Smooth muscle cell (in vitro differentiated cells): ENCODE results near the gene ZNF688. TPM values are rescaled to one million over a fixed set of nuclear protein-coding genes. Genes with fewer than 3 reads are reported as not detected.

Experiments used
- DNase-seq: peaks from one replicate; lab custom pipeline; 2025; ENCODE audit not compliant: unreplicated experiment; lab: John Stamatoyannopoulos, UW
- H2AFZ ChIP-seq: fragments of 200-600 bp; sonication (generic); 2 replicates; pipeline ENCODE4 v1.6.0; 2016; ENCODE audit warnings: antibody characterized with exemption, low read depth, mild to moderate bottlenecking
- H3F3A ChIP-seq: fragments of 200-600 bp; sonication (generic); 2 replicates; pipeline ENCODE4 v1.6.0; 2017; ENCODE audit warnings: antibody characterized with exemption, low read depth
- H3K27ac ChIP-seq: fragments of 200-600 bp; sonication (generic); 2 replicates; pipeline ENCODE4 v1.5.1; 2016; ENCODE audit warnings: low read depth, mild to moderate bottlenecking
- H3K27me3 ChIP-seq: fragments of 200-600 bp; sonication (generic); 2 replicates; pipeline ENCODE4 v1.6.1; 2016; ENCODE audit warnings: low read depth, mild to moderate bottlenecking
- H3K36me3 ChIP-seq: fragments of 200-600 bp; sonication (generic); 2 replicates; pipeline ENCODE4 v1.5.1; 2016; ENCODE audit warnings: low read depth
- H3K4me1 ChIP-seq: fragments of 200-600 bp; sonication (generic); 2 replicates; pipeline ENCODE4 v1.5.1; 2016; ENCODE audit warnings: low read depth
- H3K4me2 ChIP-seq: fragments of 200-600 bp; sonication (generic); 2 replicates; pipeline ENCODE4 v1.6.0; 2016; ENCODE audit warnings: mild to moderate bottlenecking
- H3K4me3 ChIP-seq: fragments of 200-600 bp; sonication (generic); 2 replicates; pipeline ENCODE4 v1.5.1; 2016; ENCODE audit warnings: mild to moderate bottlenecking
- H3K79me2 ChIP-seq: fragments of 200-600 bp; sonication (generic); 2 replicates; pipeline ENCODE4 v1.6.0; 2016; ENCODE audit warnings: low read depth, mild to moderate bottlenecking
- H3K9ac ChIP-seq: fragments of 200-600 bp; sonication (generic); 2 replicates; pipeline ENCODE4 v1.6.0; 2016; ENCODE audit warnings: low read depth
- H3K9me3 ChIP-seq: fragments of 200-600 bp; sonication (generic); replicated peaks from 2 replicates; pipeline ENCODE4 v1.5.1; 2016; ENCODE audit warnings: low read depth
- H4K20me1 ChIP-seq: fragments of 200-600 bp; sonication (generic); 2 replicates; pipeline ENCODE4 v1.6.0; 2016; ENCODE audit warnings: low read depth
- WGBS: methylation state at CpG from one replicate; pipeline ENCODE4 v1.1.7; 2016; ENCODE audit warnings: low lambda C conversion rate; 5-methylcytosine and 5-hydroxymethylcytosine counted together
- polyA plus RNA-seq: library from polyadenylated mRNA; unstranded; fragments of >200 nt; fragmentation: Nextera tagmentation; extraction: Ambion mirVana; gene quantifications from 2 replicates; pipeline ENCODE4 v1.2.1, GENCODE V29; 2016
- total RNA-seq: library from RNA; depleted of rRNA; stranded (reverse); fragments of >200 nt; gene quantifications from 2 replicates; pipeline ENCODE4 v1.2.3, GENCODE V29; 2014
- TF ChIP-seq, protein P1 (sequence below): fragments of 200-600 bp; sonication (generic); IDR thresholded peaks from 2 replicates; pipeline ENCODE4 v1.5.1; 2017; ENCODE audit warnings: borderline replicate concordance, mild to moderate bottlenecking, antibody characterized with exemption; ENCODE audit not compliant: insufficient read depth, poor library complexity, severe bottlenecking

Gene ZNF688
- total and polyA plus RNA-seq, 2 experiments from 2014 or later = 6.2 to 16.8 TPM

DNA sequence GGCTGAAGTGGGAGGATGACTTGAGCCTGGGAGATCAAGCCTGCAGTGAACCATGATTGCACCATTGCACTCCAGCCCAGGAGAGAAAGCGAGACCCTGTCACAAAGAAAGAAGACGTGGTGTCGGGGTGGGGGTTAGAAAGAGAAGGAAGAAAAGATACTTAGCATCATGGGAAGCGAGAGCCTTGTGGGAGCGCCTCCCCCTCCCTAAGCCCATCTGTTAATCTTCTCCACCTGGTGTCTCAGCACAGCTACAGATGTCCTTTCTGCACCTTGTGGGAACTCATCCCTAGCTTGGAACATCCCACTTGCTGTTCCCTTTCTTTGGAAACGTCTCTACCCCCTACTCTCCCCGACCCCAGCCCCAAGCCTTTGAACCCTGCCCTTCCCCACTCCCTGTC, 6.0 kb downstream of the ZNF688 start:
- H3K4me2 ChIP-seq = no peak overlapping the region
- H3K9ac ChIP-seq = no peak overlapping the region
- DNase-seq = no peak
- H2AFZ ChIP-seq = no peak overlapping the region
- peaks cover 3% of the 10 kb centered on the region for H3K4me1 ChIP-seq
- H3K9me3 ChIP-seq = no peaks in the 10 kb centered on the region
- H3K27ac ChIP-seq = no peak overlapping the region
- no peaks in the 10 kb centered on the region for H4K20me1 ChIP-seq
- 74% methylated on average over 6 of the region's 7 CpGs for WGBS
- H3K4me3 ChIP-seq = no peak overlapping the region
- H3F3A ChIP-seq = no peaks in the 10 kb centered on the region
- H3K27me3 ChIP-seq = no peaks in the 10 kb centered on the region
- H3K79me2 ChIP-seq = no peaks in the 10 kb centered on the region
- TF ChIP-seq, protein P1, sequence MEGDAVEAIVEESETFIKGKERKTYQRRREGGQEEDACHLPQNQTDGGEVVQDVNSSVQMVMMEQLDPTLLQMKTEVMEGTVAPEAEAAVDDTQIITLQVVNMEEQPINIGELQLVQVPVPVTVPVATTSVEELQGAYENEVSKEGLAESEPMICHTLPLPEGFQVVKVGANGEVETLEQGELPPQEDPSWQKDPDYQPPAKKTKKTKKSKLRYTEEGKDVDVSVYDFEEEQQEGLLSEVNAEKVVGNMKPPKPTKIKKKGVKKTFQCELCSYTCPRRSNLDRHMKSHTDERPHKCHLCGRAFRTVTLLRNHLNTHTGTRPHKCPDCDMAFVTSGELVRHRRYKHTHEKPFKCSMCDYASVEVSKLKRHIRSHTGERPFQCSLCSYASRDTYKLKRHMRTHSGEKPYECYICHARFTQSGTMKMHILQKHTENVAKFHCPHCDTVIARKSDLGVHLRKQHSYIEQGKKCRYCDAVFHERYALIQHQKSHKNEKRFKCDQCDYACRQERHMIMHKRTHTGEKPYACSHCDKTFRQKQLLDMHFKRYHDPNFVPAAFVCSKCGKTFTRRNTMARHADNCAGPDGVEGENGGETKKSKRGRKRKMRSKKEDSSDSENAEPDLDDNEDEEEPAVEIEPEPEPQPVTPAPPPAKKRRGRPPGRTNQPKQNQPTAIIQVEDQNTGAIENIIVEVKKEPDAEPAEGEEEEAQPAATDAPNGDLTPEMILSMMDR = no peak
- H3K36me3 ChIP-seq = no peaks in the 10 kb centered on the region

DNA sequence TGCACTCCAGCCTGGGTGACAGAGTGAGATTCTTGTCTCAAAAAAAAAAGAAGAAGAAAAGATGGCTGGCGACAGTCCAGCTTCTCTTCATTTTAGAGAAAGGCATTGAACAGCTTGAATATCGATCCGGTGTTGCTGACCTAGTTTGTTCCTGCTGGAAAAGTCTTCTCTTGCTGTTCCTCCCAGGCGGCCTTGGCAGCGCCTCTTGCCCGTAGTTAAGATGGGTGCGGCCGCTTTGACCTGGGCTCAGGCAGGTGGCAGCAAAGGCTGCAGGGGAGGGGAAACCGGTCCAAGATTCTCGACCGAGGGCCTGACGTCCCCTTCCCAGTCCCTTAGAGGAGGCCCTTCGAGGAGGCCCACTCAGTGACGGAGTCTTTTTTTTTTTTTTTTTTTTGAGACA, 9.5 kb downstream of the ZNF688 start:
- Histone ChIP-seq H3F3A (no peaks in the 10 kb centered on the region), H4K20me1 (no peaks in the 10 kb centered on the region), H3K27me3 (no peaks in the 10 kb centered on the region), H3K9ac (no peak overlapping the region), H3K36me3 (no peaks in the 10 kb centered on the region), H3K79me2 (peaks cover 7% of the 10 kb centered on the region), H3K27ac (no peak overlapping the region), H3K9me3 (no peaks in the 10 kb centered on the region), H3K4me2 (no peak overlapping the region), H3K4me3 (no peak overlapping the region), H3K4me1 (peaks cover 5% of the 10 kb centered on the region), H2AFZ (no peak overlapping the region)
- no peak for DNase-seq
- WGBS = 98% methylated on average over 14 of the region's 14 CpGs
- TF ChIP-seq, protein P1 = no peak

DNA sequence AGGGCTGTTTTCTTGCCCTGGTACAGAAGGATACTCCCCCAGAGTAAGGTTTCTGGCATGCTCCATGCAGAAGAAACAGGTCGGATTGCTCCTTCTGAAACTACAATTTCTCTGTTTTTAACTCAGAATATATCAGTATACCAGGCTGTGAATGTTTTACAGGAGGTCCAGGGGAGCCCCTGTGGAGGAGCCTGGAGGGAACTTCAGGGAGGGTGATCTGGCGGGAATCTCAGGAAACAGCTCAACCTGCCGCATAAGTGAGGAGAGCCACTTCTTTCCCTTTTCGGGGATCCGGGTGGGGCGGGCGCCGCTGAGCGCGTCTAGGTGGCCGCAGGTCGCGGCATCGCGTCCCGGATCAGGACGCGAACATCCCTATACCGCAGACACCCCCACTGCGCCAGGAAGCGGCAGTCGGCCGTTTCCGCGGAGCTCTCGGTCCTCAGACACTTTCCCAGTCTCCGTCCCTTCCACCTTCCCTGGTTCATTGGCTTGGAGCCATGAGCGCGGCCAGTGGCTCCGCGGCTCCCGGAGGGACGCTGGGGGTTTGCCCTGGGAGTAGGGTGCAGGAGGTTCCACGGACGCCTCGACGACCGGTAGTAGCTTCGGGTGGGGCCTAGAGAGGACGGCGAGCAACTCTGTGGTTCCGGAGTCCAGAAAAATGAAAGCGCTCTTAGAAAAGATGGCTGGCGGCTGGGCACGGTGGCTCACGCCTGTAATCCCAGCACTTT, 10.3 kb downstream of the ZNF688 start:
- TF ChIP-seq, protein P1 = no peak
- Histone ChIP-seq H3K27me3 (no peaks in the 10 kb centered on the region), H4K20me1 (no peaks in the 10 kb centered on the region), H3K4me3 (peak overlapping the region; percentile 30), H3K9me3 (no peaks in the 10 kb centered on the region), H3K4me1 (peaks cover 5% of the 10 kb centered on the region), H3K36me3 (no peaks in the 10 kb centered on the region), H3K79me2 (peaks cover 15% of the 10 kb centered on the region), H3F3A (no peaks in the 10 kb centered on the region), H3K4me2 (peak overlapping the region; percentile 73), H3K27ac (no peak overlapping the region), H3K9ac (no peak overlapping the region), H2AFZ (no peak overlapping the region)
- no peak for DNase-seq
- 38% methylated on average over 39 of the region's 46 CpGs for WGBS

DNA sequence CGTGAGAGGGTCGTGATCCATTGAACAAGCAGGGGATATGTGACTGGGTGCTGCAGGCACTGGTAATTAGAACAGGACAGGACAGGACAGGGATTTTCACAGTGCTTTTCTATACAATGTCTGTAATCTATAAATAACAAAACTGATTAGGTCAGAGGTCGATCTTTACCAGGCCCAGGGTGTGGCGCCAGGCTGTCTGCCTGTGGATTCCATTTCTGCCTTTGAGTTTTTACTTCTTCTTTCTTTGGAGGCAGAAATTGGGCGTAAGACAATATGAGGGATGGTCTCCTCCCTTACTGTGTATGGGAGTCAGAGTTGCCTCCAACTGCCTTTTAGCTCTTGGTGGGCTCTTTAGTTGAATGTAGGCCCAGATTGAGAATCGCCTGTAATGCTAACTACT, 11.8 kb downstream of the ZNF688 start:
- TF ChIP-seq, protein P1 = no peak
- Histone ChIP-seq H2AFZ (no peak overlapping the region), H3K9me3 (no peaks in the 10 kb centered on the region), H3K36me3 (no peaks in the 10 kb centered on the region), H3K27me3 (no peaks in the 10 kb centered on the region), H3K79me2 (peaks cover 15% of the 10 kb centered on the region), H3K4me2 (no peak overlapping the region), H3F3A (no peaks in the 10 kb centered on the region), H4K20me1 (no peaks in the 10 kb centered on the region), H3K27ac (no peak overlapping the region), H3K4me1 (peaks cover 5% of the 10 kb centered on the region), H3K9ac (no peak overlapping the region), H3K4me3 (no peak overlapping the region)
- DNase-seq = no peak
- 94% methylated on average over 6 of the region's 6 CpGs for WGBS
